Activated CD4-positive, alpha-beta memory T cell treated with anti-CD3 and anti-CD28 coated beads for 36 hours (primary cell): ENCODE data around the gene ACCS. TPM values are rescaled to one million over a fixed set of nuclear protein-coding genes. Genes with fewer than 3 reads are reported as not detected.
A peak's percentile ranks its signal among the peaks of the same experiment; 100 is the strongest.

ENCODE experiments used
- CTCF ChIA-PET: fragments of 350-600 bp; sonication (Branson Sonifier 250); formaldehyde crosslinking; loops from one replicate; lab custom pipeline; 2021; ENCODE audit warnings: antibody characterized with exemption, inconsistent platforms; lab: Charles Lee
- POLR2A ChIA-PET: fragments of 350-600 bp; sonication (Branson Sonifier 250); formaldehyde crosslinking; loops from one replicate; lab custom pipeline; 2021; ENCODE audit warnings: antibody characterized with exemption; lab: Charles Lee
- DNase-seq: peaks from one replicate; pipeline ENCODE4 v3.0.0-alpha.2; 2020
- H3K27ac Mint-ChIP-seq: one replicate; pipeline ENCODE4 v1.8.0; 2021; ENCODE audit warnings: mixed read lengths
- H3K27me3 Mint-ChIP-seq: one replicate; pipeline ENCODE4 v1.8.0; 2021; ENCODE audit warnings: mixed read lengths
- H3K36me3 Mint-ChIP-seq: one replicate; pipeline ENCODE4 v1.8.0; 2021; ENCODE audit warnings: mixed read lengths
- H3K4me1 Mint-ChIP-seq: one replicate; pipeline ENCODE4 v1.8.0; 2021; ENCODE audit warnings: low read depth, mixed read lengths
- H3K4me3 Mint-ChIP-seq: one replicate; pipeline ENCODE4 v1.8.0; 2021; ENCODE audit warnings: mild to moderate bottlenecking, mixed read lengths
- H3K9me3 Mint-ChIP-seq: one replicate; pipeline ENCODE4 v1.8.0; 2021; ENCODE audit warnings: mixed read lengths
- intact Hi-C: fragments of 100-400 bp; cut with micrococcal nuclease; formaldehyde crosslinking; loops from one replicate; pipeline ENCODE4 v1.15.1; 2023
- total RNA-seq, 2 experiments: library from RNA; stranded (reverse); gene quantifications; one replicate each; pipeline ENCODE4 v1.2.3, GENCODE V29; 2021

ACCS gene
- total RNA-seq, 2 experiments from 2014 or later: 13.7 to 17.5 TPM

DNA sequence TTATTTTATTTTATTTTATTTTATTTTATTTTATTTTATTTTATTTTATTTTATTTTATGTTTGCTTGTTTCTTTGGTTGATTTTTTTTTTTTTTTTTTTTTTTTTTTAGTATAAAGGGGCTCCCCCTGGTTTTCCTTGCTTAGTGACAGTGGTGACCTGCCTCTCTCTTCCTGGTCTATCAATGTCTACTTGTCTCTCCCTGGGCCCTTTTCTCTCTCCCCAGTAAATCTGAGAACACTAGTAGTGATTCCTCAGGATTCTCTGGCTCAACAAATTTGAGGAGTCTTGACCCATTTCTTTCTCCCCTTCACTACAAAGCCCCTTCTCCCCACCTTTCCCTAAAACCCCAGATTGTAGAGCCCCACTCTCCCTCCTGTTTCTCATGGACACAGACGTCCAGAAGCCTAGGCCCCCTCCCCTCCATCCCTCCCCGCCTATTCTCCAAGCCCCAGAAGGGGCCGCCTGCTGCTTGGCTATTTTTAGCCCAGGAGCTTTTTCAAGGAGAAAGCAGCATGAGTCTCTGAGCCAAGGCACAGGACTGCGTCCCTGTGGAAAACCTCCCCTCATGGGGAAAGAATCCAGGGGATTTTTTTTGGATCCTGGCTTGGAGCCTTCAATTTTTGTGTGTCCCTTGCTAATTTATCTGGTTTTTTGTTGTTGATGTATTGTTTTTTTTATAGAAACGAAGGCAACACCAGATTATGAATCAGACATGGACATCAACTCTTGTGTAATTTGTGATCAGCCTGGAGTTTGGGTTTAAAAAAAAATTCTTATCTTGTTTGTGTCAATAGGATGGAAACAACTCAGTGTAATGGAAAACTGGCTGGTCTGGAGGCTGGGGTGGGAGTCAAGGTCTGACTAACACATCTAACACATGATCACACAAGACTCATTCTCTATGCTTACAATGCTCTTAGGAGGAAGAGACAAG is 35.8 kb upstream of the ACCS start:
- Mint-ChIP-seq H3K27ac (no peak overlapping the region), H3K36me3 (no peaks in the 10 kb centered on the region), H3K9me3 (peaks cover 6% of the 10 kb centered on the region), H3K27me3 (peaks cover 34% of the 10 kb centered on the region), H3K4me3 (no peak overlapping the region), H3K4me1 (no peaks in the 10 kb centered on the region)
- intact Hi-C loops: no loop called here
- POLR2A ChIA-PET: no interaction called here
- CTCF ChIA-PET: no interaction called here
- no peak for DNase-seq

DNA sequence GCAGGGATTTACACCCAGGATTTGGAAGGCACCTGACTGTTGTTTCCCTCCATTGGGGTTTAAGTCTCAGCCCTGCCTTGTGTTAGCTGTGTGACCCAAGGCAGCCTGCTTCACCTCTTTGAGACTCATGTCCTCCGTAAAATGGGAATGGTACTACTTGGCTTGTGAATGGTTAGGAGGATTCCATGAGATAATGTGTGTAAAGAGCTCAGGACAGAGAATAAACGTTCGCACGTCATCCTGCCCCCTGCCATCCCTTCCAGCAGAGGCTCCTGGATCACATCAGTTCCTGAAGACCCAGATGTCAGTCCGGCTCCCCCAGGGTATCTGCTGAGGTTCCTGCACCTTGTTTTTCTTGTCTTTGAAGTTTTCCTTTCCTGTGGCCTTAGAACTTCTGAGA is 35.1 kb upstream of the ACCS start:
- H3K27me3 Mint-ChIP-seq: peaks cover 31% of the 10 kb centered on the region
- no peak overlapping the region for H3K27ac Mint-ChIP-seq
- no peak for DNase-seq
- no peak overlapping the region for H3K4me3 Mint-ChIP-seq
- POLR2A ChIA-PET: no interaction called here
- intact Hi-C loops: no loop called here
- H3K4me1 Mint-ChIP-seq: no peaks in the 10 kb centered on the region
- no peaks in the 10 kb centered on the region for H3K36me3 Mint-ChIP-seq
- CTCF ChIA-PET: no interaction called here
- H3K9me3 Mint-ChIP-seq: peaks cover 3% of the 10 kb centered on the region

DNA sequence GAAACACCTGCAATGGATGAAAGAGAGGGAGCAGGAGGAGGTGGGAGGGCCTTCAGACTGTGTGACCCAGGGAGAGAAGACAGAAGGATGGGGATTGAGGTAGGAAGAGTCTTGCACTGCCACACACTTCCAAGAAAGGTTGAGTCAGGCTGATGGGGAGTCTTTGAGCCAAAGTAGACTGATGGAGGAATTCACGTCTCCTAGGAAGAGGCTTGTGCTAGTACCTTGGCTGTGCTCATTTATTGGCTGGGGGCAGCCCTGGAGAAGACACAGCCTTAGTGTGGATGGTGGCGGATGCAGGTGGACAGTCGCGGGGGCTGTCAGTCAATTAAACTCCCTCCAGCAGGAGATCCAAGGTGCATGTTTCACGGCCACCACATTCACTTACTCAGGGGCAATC is 34.5 kb upstream of the ACCS start:
- ChIA-PET POLR2A (no interaction called here), CTCF (no interaction called here)
- no peak for DNase-seq
- Mint-ChIP-seq H3K27ac (no peak overlapping the region), H3K4me1 (no peaks in the 10 kb centered on the region), H3K9me3 (no peaks in the 10 kb centered on the region), H3K36me3 (no peaks in the 10 kb centered on the region), H3K4me3 (no peak overlapping the region), H3K27me3 (peaks cover 27% of the 10 kb centered on the region)
- intact Hi-C loops: no loop called here

DNA sequence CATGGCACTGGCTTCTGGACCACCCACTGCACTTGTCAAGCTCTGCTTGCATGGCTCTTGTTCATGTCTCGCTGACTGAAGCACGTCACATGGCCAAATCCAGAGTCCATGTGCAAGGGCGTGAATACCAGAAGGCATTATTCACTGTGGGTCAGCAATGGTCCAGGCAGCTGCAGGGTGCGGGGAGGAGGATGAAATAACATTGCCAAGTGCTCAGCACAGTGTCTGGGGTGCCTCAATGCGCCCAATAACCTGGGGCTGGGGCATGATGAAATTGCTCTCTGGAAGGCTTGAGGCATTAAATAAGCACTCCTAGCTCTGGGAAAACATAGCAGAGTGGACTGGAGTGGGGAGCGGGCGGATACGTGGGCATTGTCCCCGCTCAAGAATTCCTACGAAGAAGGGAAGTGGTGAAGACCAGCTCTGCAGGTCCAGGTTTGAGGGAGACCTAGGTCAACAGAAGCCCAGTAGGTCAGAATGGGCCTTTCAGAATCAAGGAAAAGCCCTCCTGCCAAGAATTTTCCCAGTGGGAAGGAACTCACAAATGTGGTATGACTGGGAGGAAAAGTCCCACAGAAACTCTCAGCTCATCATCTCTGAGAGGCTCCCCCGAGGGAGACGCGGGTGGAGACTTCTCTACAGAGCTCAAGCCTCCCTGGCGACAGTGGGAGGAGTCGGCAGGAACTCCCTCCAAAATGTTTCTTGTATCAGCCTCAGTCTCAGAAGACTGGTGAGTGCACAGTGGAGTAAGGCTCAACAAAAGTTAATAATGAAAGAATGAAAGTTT is 33.6 kb upstream of the ACCS start:
- no peak overlapping the region for H3K27ac Mint-ChIP-seq

GRCh38 chr11:44033411-44033850 is 32.6 kb upstream of the ACCS start:
- Mint-ChIP-seq H3K4me3 (no peak overlapping the region), H3K36me3 (no peaks in the 10 kb centered on the region), H3K27ac (no peak overlapping the region), H3K9me3 (no peaks in the 10 kb centered on the region), H3K27me3 (peaks cover 24% of the 10 kb centered on the region), H3K4me1 (no peaks in the 10 kb centered on the region)
- ChIA-PET POLR2A (no interaction called here), CTCF (interaction anchor here (1.0 kb wide), 1 partner anchor 123 kb away, joined by 5 read pairs; no protein-coding TSS in a partner anchor)
- intact Hi-C loops: no loop called here
- DNase-seq: no peak

More for the DNA sequence above, 33.6 kb upstream of the ACCS start:
- Mint-ChIP-seq H3K9me3 (no peaks in the 10 kb centered on the region), H3K4me1 (no peaks in the 10 kb centered on the region), H3K27me3 (peaks cover 24% of the 10 kb centered on the region), H3K36me3 (no peaks in the 10 kb centered on the region), H3K4me3 (no peak overlapping the region)
- intact Hi-C loops: no loop called here
- ChIA-PET POLR2A (no interaction called here), CTCF (interaction anchor here (1.0 kb wide), 1 partner anchor 122 kb away, joined by 5 read pairs; no protein-coding TSS in a partner anchor)
- no peak for DNase-seq

DNA sequence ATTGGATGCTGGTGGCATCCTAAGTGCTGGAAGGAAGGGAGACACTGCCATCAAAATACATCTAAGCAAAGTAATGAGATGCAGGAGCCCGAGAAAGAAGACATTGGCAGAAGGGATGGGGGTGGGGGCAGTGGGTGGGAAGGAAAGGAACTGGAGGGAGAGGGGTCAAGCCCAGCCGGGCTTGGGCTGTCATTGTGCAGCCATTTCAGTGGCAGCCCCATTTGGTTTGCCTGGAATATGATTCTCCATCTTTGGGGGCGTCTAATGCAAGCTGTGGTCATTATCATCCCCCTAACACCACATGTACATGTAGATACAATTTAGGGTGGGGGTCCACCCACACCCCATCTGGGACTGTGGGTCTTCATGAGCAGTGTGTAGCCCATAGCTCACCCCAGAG is 32.2 kb upstream of the ACCS start:
- no peak for DNase-seq
- ChIA-PET CTCF (no interaction called here), POLR2A (no interaction called here)
- intact Hi-C loops: no loop called here
- no peak overlapping the region for H3K4me3 Mint-ChIP-seq
- no peaks in the 10 kb centered on the region for H3K9me3 Mint-ChIP-seq
- no peak overlapping the region for H3K27ac Mint-ChIP-seq
- peaks cover 24% of the 10 kb centered on the region for H3K27me3 Mint-ChIP-seq
- no peaks in the 10 kb centered on the region for H3K4me1 Mint-ChIP-seq
- H3K36me3 Mint-ChIP-seq: no peaks in the 10 kb centered on the region

- no peak for DNase-seq
- Mint-ChIP-seq H3K36me3 (no peaks in the 10 kb centered on the region), H3K27me3 (peaks cover 18% of the 10 kb centered on the region), H3K4me1 (no peaks in the 10 kb centered on the region), H3K4me3 (no peak overlapping the region), H3K27ac (no peak overlapping the region), H3K9me3 (no peaks in the 10 kb centered on the region)
- ChIA-PET CTCF (interaction anchor here (1.2 to 1.5 kb wide), 2 partner anchors 17 to 145 kb away, joined by 3 to 5 read pairs; no protein-coding TSS in a partner anchor), POLR2A (no interaction called here)
- intact Hi-C loops: no loop called here
These were observed 31.4 kb upstream of the ACCS start for GRCh38 chr11:44034639-44035038.

GRCh38 chr11:44036811-44037657 is 29.0 kb upstream of the ACCS start:
- intact Hi-C loops: loop anchor here (1.0 kb wide), 2 partner anchors 93 to 147 kb away; no protein-coding TSS in a partner anchor
- peaks cover 13% of the 10 kb centered on the region for H3K9me3 Mint-ChIP-seq
- ChIA-PET CTCF (interaction anchor here (0.9 to 1.7 kb wide), 3 partner anchors 9 to 147 kb away, joined by 3 to 8 read pairs (median 3); no protein-coding TSS in a partner anchor), POLR2A (no interaction called here)
- H3K27me3 Mint-ChIP-seq: peaks cover 4% of the 10 kb centered on the region
- H3K27ac Mint-ChIP-seq: no peak overlapping the region
- no peak overlapping the region for H3K4me3 Mint-ChIP-seq
- H3K36me3 Mint-ChIP-seq: no peaks in the 10 kb centered on the region
- no peaks in the 10 kb centered on the region for H3K4me1 Mint-ChIP-seq
- DNase-seq: peak; percentile 54

GRCh38 chr11:44037658-44037998 is 28.4 kb upstream of the ACCS start:
- H3K9me3 Mint-ChIP-seq: peaks cover 13% of the 10 kb centered on the region
- intact Hi-C loops: loop anchor here (1.0 kb wide), 2 partner anchors 93 to 147 kb away; no protein-coding TSS in a partner anchor
- ChIA-PET CTCF (interaction anchor here (0.6 to 1.7 kb wide), 3 partner anchors 10 to 156 kb away, joined by 3 to 8 read pairs (median 3); no protein-coding TSS in a partner anchor), POLR2A (no interaction called here)
- no peaks in the 10 kb centered on the region for H3K4me1 Mint-ChIP-seq
- H3K27ac Mint-ChIP-seq: no peak overlapping the region
- H3K27me3 Mint-ChIP-seq: no peaks in the 10 kb centered on the region
- DNase-seq: no peak
- no peaks in the 10 kb centered on the region for H3K36me3 Mint-ChIP-seq
- no peak overlapping the region for H3K4me3 Mint-ChIP-seq

DNA sequence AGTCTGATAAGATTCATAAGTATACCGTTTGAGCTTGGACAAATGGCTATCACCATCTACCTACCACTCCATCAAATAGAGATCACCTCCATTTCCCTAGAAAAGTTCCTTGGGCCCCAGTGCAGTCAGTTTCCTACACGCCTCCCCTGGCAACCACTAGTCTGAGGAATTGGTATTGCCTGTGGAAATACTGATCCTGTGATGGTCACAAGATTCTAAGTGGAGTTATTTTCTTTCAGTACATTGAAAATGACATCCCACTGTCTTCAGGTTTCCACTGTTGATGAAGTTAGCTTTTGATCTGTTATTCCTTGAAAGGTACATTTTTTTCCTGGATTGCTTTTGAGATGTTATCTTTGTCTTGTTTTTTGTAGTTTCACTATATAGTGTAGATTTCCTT is 22.9 kb upstream of the ACCS start:
- no peak overlapping the region for H3K27ac Mint-ChIP-seq
- H3K4me3 Mint-ChIP-seq: no peak overlapping the region

DNA sequence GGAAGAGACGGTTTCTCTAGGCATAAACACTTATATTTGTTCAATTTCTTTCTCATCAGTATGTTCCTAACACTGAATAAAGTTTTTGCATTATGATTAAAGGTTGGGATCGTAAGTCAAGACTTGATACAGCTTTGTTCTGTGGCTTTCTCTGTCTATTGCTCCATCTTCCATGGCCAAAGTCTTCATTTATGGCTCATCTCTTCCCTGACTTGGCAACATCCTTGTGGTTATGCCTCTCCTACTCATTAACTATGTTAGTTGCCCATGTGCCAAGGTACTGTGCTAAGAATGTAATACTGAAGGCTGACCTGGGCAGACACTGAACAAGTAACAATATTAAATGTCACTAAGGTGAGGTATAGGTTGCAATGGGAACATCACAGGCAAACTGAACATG is 19.9 kb upstream of the ACCS start:
- CTCF ChIA-PET: no interaction called here
- Mint-ChIP-seq H3K27ac (no peak overlapping the region), H3K27me3 (peaks cover 6% of the 10 kb centered on the region)

More for the DNA sequence above, 22.9 kb upstream of the ACCS start:
- H3K9me3 Mint-ChIP-seq: peaks cover 13% of the 10 kb centered on the region
- H3K27me3 Mint-ChIP-seq: peaks cover 4% of the 10 kb centered on the region
- no peak for DNase-seq
- ChIA-PET POLR2A (no interaction called here), CTCF (interaction anchor here (1.2 kb wide), 1 partner anchor 25 kb away, joined by 3 read pairs; no protein-coding TSS in a partner anchor)
- intact Hi-C loops: no loop called here
- H3K36me3 Mint-ChIP-seq: no peaks in the 10 kb centered on the region
- no peaks in the 10 kb centered on the region for H3K4me1 Mint-ChIP-seq

More for the DNA sequence above, 19.9 kb upstream of the ACCS start:
- intact Hi-C loops: no loop called here
- DNase-seq: no peak
- Mint-ChIP-seq H3K4me1 (no peaks in the 10 kb centered on the region), H3K4me3 (no peak overlapping the region), H3K9me3 (peaks cover 4% of the 10 kb centered on the region), H3K36me3 (no peaks in the 10 kb centered on the region)
- POLR2A ChIA-PET: no interaction called here
